Endodermal cell (in vitro differentiated cells): ENCODE results near the gene ADIG. TPM values are rescaled to one million over a fixed set of nuclear protein-coding genes. Genes with fewer than 3 reads are reported as not detected.

Experiments
- DNase-seq: peaks from one replicate; pipeline ENCODE4 v3.0.0-alpha.2; 2017
- H3K27ac ChIP-seq: 2 replicates; pipeline ENCODE4 v1.5.1; 2013; ENCODE audit warnings: mild to moderate bottlenecking, low read depth, low read length, moderate library complexity
- H3K27me3 ChIP-seq: 2 replicates; pipeline ENCODE4 v1.6.1; 2013; ENCODE audit warnings: mild to moderate bottlenecking, low read length, moderate library complexity; ENCODE audit not compliant: insufficient read depth, control insufficient read depth, poor library complexity, severe bottlenecking
- H3K36me3 ChIP-seq: 2 replicates; pipeline ENCODE4 v1.7.0; 2013; ENCODE audit warnings: mild to moderate bottlenecking, low read length, moderate library complexity; ENCODE audit not compliant: control insufficient read depth, insufficient read depth
- H3K4me1 ChIP-seq: one replicate; pipeline ENCODE4 v1.7.0; 2013; ENCODE audit warnings: low read length; ENCODE audit not compliant: control insufficient read depth, insufficient read depth
- H3K4me3 ChIP-seq: 2 replicates; pipeline ENCODE4 v1.5.1; 2013; ENCODE audit warnings: mild to moderate bottlenecking, low read length, moderate library complexity
- H3K9ac ChIP-seq: 2 replicates; pipeline ENCODE4 v1.6.1; 2013; ENCODE audit warnings: mild to moderate bottlenecking, low read length, moderate library complexity; ENCODE audit not compliant: poor library complexity, severe bottlenecking; ENCODE audit errors: extremely low read depth
- H3K9me3 ChIP-seq: 2 replicates; pipeline ENCODE4 v1.6.1; 2013; ENCODE audit warnings: mild to moderate bottlenecking, low read length, moderate library complexity; ENCODE audit not compliant: control insufficient read depth
- H3K27ac Mint-ChIP-seq: 2 replicates; pipeline ENCODE4 v1.8.0; 2020; ENCODE audit warnings: mixed read lengths
- H3K27me3 Mint-ChIP-seq: 2 replicates; pipeline ENCODE4 v1.8.0; 2021; ENCODE audit warnings: mild to moderate bottlenecking, mixed read lengths; ENCODE audit not compliant: insufficient read depth
- H3K36me3 Mint-ChIP-seq: 2 replicates; pipeline ENCODE4 v1.8.0; 2020; ENCODE audit warnings: low read depth, mixed read lengths
- H3K4me1 Mint-ChIP-seq: 2 replicates; pipeline ENCODE4 v1.8.0; 2020; ENCODE audit warnings: mixed read lengths
- H3K4me3 Mint-ChIP-seq: 2 replicates; pipeline ENCODE4 v1.8.0; 2020; ENCODE audit warnings: mild to moderate bottlenecking, moderate library complexity, mixed read lengths
- H3K9me3 Mint-ChIP-seq: 2 replicates; pipeline ENCODE4 v1.8.0; 2020; ENCODE audit warnings: mild to moderate bottlenecking, mixed read lengths
- CTCF ChIP-seq: fragments of 200-600 bp; sonication (generic); conservative IDR thresholded peaks from 2 replicates; pipeline ENCODE4 v1.5.0; 2021; ENCODE audit warnings: antibody characterized with exemption, mild to moderate bottlenecking
- WGBS, 2 experiments: methylation state at CpG; one replicate each; pipeline versions ENCODE4 v1.1.5 to v1.1.7; 2013; ENCODE audit warnings: missing lambda C conversion rate in 2 of 2, mixed read lengths in 1 of 2; ENCODE audit not compliant: insufficient coverage in 1 of 2, insufficient read length in 1 of 2; 5-methylcytosine and 5-hydroxymethylcytosine counted together
- long read RNA-seq, 4 experiments: library from polyadenylated mRNA in 2 of 4; library from RNA in 1 of 4; library from capped mRNA in 1 of 4; stranded (forward) in 3 of 4; unstranded in 1 of 4; transcript quantifications; one replicate each; pipeline ENCODE4 v2.0.0, GENCODE V29; 2020 to 2021; ENCODE audit warnings: inconsistent platforms in 1 of 4
- polyA plus RNA-seq, 2 experiments: library from polyadenylated mRNA; stranded (reverse); fragments of 50-300 nt; gene quantifications; one replicate each; pipeline ENCODE4 v1.2.3, GENCODE V29; 2013
- total RNA-seq, 2 donors: library from RNA; stranded (reverse); fragmentation: NEBNext Ultra II Directional in 1 of 2; extraction: Animal tissue kit (Norgen Biotek cat#: 25700) in 1 of 2; gene quantifications; 2 replicates in 1 of 2; 3 replicates in 1 of 2; pipeline ENCODE4 v1.2.1, GENCODE V29; 2021

ADIG gene
- total RNA-seq, result not detected
- polyA plus RNA-seq (2013, experiment 1 of 2), result not detected
- polyA plus RNA-seq (2013, experiment 2 of 2), result not detected
- long read RNA-seq, experiment 1, result 0 reads
- long read RNA-seq, experiment 2, result 0 reads
- long read RNA-seq, experiment 3, result 0 reads
- long read RNA-seq, experiment 4, result 0 reads

GRCh38 chr20:38581013-38581412 lies at the start of gene ADIG:
Gene ADIG (plus strand): TSS chr20:38581197. CDS start chr20:38581251, 54 bp downstream.
- Mint-ChIP-seq H3K4me3 (no peak within 1 kb of the TSS), H3K27me3 (no peaks in the 10 kb centered on the region), H3K9me3 (no peaks in the 10 kb centered on the region), H3K36me3 (peaks cover 9% of the 10 kb centered on the region), H3K4me1 (peaks cover 41% of the 10 kb centered on the region), H3K27ac (peak within 1 kb of the TSS; percentile 58)
- Histone ChIP-seq H3K27ac (no peak within 1 kb of the TSS), H3K4me1 (peaks cover 19% of the 10 kb centered on the region), H3K27me3 (no peaks in the 10 kb centered on the region), H3K4me3 (no peak within 1 kb of the TSS), H3K9me3 (no peaks in the 10 kb centered on the region), H3K9ac (no peak within 1 kb of the TSS), H3K36me3 (peaks cover 4% of the 10 kb centered on the region)
- WGBS, 2 experiments, result 85 to 90% methylated on average over 3 to 5 of the region's 5 CpGs
- TF ChIP-seq CTCF, result no peak
- DNase-seq, result no peak

GRCh38 chr20:38534756-38535155 lies 46.2 kb upstream of the ADIG start:
- Mint-ChIP-seq H3K9me3 (no peaks in the 10 kb centered on the region), H3K27ac (no peak overlapping the region), H3K4me1 (no peaks in the 10 kb centered on the region), H3K4me3 (no peak overlapping the region), H3K27me3 (no peaks in the 10 kb centered on the region), H3K36me3 (peaks cover 67% of the 10 kb centered on the region)
- H3K27me3 ChIP-seq, result no peaks in the 10 kb centered on the region
- DNase-seq, result no peak
- WGBS, 2 experiments, result 96 to 97% methylated on average over 9 to 11 of the region's 11 CpGs
- no peak overlapping the region for H3K9ac ChIP-seq
- no peak overlapping the region for H3K4me3 ChIP-seq
- no peaks in the 10 kb centered on the region for H3K9me3 ChIP-seq
- H3K27ac ChIP-seq, result no peak overlapping the region
- peaks cover 86% of the 10 kb centered on the region for H3K36me3 ChIP-seq
- TF ChIP-seq CTCF, result no peak
- no peaks in the 10 kb centered on the region for H3K4me1 ChIP-seq

- no peaks in the 10 kb centered on the region for H3K4me1 ChIP-seq
- H3K9me3 ChIP-seq, result no peaks in the 10 kb centered on the region
- peaks cover 92% of the 10 kb centered on the region for H3K36me3 ChIP-seq
- no peaks in the 10 kb centered on the region for H3K4me1 Mint-ChIP-seq
- no peaks in the 10 kb centered on the region for H3K9me3 Mint-ChIP-seq
- no peaks in the 10 kb centered on the region for H3K27me3 Mint-ChIP-seq
- peaks cover 70% of the 10 kb centered on the region for H3K36me3 Mint-ChIP-seq
- no peaks in the 10 kb centered on the region for H3K27me3 ChIP-seq
- 96 to 100% methylated on average over 1 to 2 of the region's 2 CpGs for WGBS, 2 experiments
- no peak overlapping the region for H3K9ac ChIP-seq
- no peak overlapping the region for H3K27ac ChIP-seq
- no peak for DNase-seq
- H3K4me3 Mint-ChIP-seq, result no peak overlapping the region
- no peak overlapping the region for H3K4me3 ChIP-seq
- no peak for TF ChIP-seq CTCF
- no peak overlapping the region for H3K27ac Mint-ChIP-seq
Observed at GRCh38 chr20:38536310-38536709, 44.7 kb upstream of the ADIG start.
